ENCODE measurements around the gene PMAIP1. TPM values are rescaled to one million over a fixed set of nuclear protein-coding genes. Genes with fewer than 3 reads are reported as not detected.

The PMAIP1 gene
- total and polyA plus RNA-seq, 5 donors, result 0.18 to 0.24 (median 0.22) TPM; not detected in 2

DNA sequence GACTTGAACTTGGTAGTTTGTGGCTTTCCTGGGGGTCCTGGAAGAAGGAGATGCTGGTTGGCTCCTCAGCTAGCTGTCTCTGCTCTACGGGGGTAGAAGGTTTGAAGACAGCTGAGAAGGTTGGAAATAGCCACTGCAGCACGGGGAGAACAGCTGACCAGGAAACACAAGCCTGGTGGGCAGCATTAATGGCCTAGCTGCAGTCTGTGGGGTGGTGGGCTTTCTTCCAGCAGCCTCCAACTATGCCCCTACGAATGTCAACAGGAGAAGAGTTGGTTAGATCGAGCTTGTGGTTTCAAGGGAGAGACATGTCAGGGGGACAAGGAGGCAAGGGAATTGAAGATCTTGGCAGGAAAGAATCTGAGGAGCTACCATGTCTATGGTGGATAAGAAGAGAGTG is 38.9 kb downstream of the PMAIP1 start:
- no peak overlapping the region for H3K4me3 ChIP-seq (ENCODE audit: low read length)
- H3K4me1 ChIP-seq (ENCODE audit: control insufficient read depth, insufficient read depth, low read length), result no peaks in the 10 kb centered on the region
- no peak for ATAC-seq
- H3K27ac ChIP-seq (ENCODE audit: low read length), result no peak overlapping the region
- no peak for DNase-seq
- H3K27me3 ChIP-seq (ENCODE audit: control insufficient read depth, insufficient read depth), result no peaks in the 10 kb centered on the region
- WGBS, result 72% methylated on average over 4 of the region's 4 CpGs
- intact Hi-C loops (cut with DNase I), result no loop called here
- H3K9me3 ChIP-seq (ENCODE audit: control insufficient read depth, low read length), result no peaks in the 10 kb centered on the region

DNA sequence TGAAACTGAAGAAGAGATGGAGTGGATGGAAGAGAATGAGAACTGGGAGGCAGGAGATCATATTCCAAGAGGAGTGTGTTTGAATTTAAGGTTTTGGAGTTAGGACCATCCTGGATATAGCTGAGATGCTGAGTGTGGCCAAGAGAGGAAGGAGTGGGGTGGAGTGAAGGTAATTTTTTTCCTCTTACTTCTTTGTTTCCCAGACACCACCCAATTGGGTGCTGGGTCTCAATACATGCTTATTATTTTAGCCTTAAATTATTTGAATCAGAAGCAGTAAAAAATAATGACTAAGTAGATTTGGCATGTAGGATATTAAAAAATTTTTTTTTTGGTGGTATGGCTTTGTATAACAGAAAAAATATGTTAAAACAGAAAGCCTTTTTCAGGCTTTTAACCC is 39.3 kb downstream of the PMAIP1 start:
- DNase-seq (no peak), ATAC-seq (no peak)
- intact Hi-C loops (cut with DNase I), result no loop called here
- Histone ChIP-seq H3K4me1 (ENCODE audit: control insufficient read depth, insufficient read depth, low read length) (no peaks in the 10 kb centered on the region), H3K9me3 (ENCODE audit: control insufficient read depth, low read length) (no peaks in the 10 kb centered on the region), H3K27ac (ENCODE audit: low read length) (no peak overlapping the region), H3K27me3 (ENCODE audit: control insufficient read depth, insufficient read depth) (no peaks in the 10 kb centered on the region), H3K4me3 (ENCODE audit: low read length) (no peak overlapping the region)

DNA sequence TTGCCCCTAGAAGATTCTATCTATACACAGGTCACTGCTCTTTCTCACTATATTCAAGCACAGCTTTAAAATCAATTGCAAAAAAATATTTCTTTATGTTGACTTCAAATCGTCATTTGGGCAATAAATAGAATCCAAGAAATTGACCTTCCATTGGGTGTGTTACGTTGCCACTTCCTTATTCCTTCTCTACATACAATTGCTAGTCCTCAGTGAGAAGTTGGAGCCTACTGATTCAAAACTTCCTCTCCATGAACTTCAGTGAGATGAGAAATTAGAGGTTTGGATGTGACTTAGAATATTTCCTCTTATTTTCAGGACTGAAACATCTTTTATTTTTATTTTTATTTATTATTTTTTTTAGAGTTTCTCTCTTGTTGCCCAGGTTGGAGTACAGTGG is 40.3 kb downstream of the PMAIP1 start:
- 74% methylated on average over 2 of the region's 2 CpGs for WGBS
- no peaks in the 10 kb centered on the region for H3K27me3 ChIP-seq (ENCODE audit: control insufficient read depth, insufficient read depth)
- ATAC-seq, result no peak
- intact Hi-C loops (cut with DNase I), result no loop called here
- H3K4me3 ChIP-seq (ENCODE audit: low read length), result no peak overlapping the region
- no peak overlapping the region for H3K27ac ChIP-seq (ENCODE audit: low read length)
- DNase-seq, result no peak
- H3K9me3 ChIP-seq (ENCODE audit: control insufficient read depth, low read length), result no peaks in the 10 kb centered on the region
- no peaks in the 10 kb centered on the region for H3K4me1 ChIP-seq (ENCODE audit: control insufficient read depth, insufficient read depth, low read length)

DNA sequence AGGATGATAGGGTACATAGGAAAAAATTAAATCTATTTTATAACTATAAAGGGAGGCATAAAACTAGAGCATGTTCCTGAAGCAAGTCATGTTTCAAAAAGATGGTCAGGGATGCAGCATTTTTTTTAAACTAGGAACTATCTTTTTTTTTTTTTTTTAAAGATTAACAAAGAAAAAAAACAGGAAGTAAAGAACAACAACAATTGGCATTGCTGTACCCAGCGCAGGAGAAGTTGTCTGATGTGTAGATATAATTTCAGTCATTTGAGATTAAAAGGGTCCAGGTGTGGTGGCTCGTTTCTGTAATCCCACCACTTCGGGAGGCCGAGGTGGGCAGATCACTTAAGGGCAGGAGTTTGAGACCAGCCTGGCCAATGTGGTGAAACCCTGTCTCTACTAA is 41.5 kb downstream of the PMAIP1 start:
- WGBS, result 76% methylated on average over 4 of the region's 4 CpGs
- Histone ChIP-seq H3K27ac (ENCODE audit: low read length) (no peak overlapping the region), H3K4me1 (ENCODE audit: control insufficient read depth, insufficient read depth, low read length) (no peaks in the 10 kb centered on the region), H3K4me3 (ENCODE audit: low read length) (no peak overlapping the region), H3K27me3 (ENCODE audit: control insufficient read depth, insufficient read depth) (no peaks in the 10 kb centered on the region), H3K9me3 (ENCODE audit: control insufficient read depth, low read length) (no peaks in the 10 kb centered on the region)
- intact Hi-C loops (cut with DNase I), result no loop called here
- DNase-seq, result no peak
- ATAC-seq, result no peak

DNA sequence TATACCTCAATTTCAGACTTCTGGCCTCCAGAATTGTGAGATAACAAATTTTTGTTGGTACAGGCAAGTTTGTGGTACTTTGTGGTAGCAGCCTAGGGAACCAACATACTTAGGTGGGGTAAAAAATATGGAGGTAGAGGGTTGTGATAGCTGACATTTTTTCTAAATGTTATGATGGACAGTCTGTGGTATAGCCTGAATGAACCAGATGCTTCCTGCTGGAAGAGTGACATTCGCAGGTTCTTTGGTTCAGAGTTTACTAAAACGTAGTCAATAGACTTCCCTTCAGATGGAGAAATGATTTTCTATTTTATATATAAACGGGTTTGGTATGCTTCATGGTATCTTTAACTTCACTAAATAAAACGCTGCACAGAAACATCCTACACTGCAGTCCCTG is 42.8 kb downstream of the PMAIP1 start:
- Histone ChIP-seq H3K9me3 (ENCODE audit: control insufficient read depth, low read length) (no peaks in the 10 kb centered on the region), H3K4me1 (ENCODE audit: control insufficient read depth, insufficient read depth, low read length) (no peaks in the 10 kb centered on the region), H3K4me3 (ENCODE audit: low read length) (no peak overlapping the region), H3K27ac (ENCODE audit: low read length) (no peak overlapping the region), H3K27me3 (ENCODE audit: control insufficient read depth, insufficient read depth) (no peaks in the 10 kb centered on the region)
- intact Hi-C loops (cut with DNase I), result no loop called here
- DNase-seq (no peak), ATAC-seq (no peak)
- 69% methylated on average over 4 of the region's 4 CpGs for WGBS

DNA sequence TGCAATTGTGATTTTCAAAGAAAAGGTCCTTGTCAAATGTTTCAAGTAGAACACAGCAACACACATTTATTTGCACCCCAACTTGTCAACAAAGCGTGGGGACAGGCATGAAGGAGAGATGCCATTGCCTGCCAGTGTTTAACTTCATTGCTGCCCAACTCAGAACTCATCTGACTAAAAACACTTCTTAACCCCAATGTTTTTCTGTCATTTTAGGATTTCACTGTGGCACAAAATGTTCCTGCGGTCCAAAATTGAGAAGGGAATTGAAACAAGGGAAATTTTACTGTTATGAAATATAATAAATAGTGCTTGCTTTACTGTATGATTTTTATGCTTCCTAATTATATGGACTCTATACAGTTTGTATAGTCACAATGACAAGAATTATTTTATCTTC is 45.7 kb downstream of the PMAIP1 start:
- no peak for ATAC-seq
- 91% methylated on average over 2 of the region's 2 CpGs for WGBS

DNA sequence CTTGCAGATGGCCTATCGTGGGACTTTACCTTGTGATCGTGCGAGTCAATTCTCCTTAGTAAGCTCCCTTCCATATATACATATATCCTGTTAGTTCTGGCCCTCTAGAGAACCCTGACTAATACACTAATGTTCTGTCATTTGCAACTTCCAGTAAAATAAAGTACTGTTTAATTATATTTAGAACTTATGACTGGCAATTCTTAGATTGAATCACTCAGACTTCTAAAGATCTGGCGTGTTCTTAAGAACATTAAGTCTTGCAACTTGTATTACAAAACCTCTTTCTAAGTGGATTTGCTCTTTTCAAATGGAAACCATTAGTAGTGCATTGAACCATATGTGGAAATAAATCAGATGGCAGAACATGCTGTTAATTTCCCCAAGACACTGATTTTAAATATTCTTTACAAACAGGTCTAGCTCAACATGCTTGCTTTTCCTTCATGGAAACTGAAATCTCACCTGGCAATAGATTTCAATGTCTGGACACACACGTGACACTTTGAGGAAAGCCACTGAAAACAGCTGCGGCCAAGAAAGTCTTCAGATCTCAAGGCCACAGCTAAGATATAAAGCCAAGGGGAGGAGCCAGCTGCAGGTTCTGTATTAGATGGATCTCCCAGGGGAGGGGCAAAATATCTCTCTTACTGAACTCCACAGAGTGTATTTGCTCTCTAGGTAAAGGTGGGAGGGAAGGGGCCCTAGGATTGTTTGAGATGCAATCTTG is 50.6 kb downstream of the PMAIP1 start:
- 85% methylated on average over 6 of the region's 6 CpGs for WGBS
- Histone ChIP-seq H3K27me3 (ENCODE audit: control insufficient read depth, insufficient read depth) (no peaks in the 10 kb centered on the region), H3K27ac (ENCODE audit: low read length) (no peak overlapping the region), H3K4me1 (ENCODE audit: control insufficient read depth, insufficient read depth, low read length) (no peaks in the 10 kb centered on the region), H3K4me3 (ENCODE audit: low read length) (no peak overlapping the region), H3K9me3 (ENCODE audit: control insufficient read depth, low read length) (no peaks in the 10 kb centered on the region)
- intact Hi-C loops (cut with DNase I), result no loop called here
- DNase-seq (no peak), ATAC-seq (no peak)

More for the DNA sequence above, 45.7 kb downstream of the PMAIP1 start:
- H3K4me3 ChIP-seq (ENCODE audit: low read length), result no peak overlapping the region
- no peaks in the 10 kb centered on the region for H3K4me1 ChIP-seq (ENCODE audit: control insufficient read depth, insufficient read depth, low read length)
- no peaks in the 10 kb centered on the region for H3K9me3 ChIP-seq (ENCODE audit: control insufficient read depth, low read length)
- H3K27ac ChIP-seq (ENCODE audit: low read length), result no peak overlapping the region
- intact Hi-C loops (cut with DNase I), result no loop called here
- H3K27me3 ChIP-seq (ENCODE audit: control insufficient read depth, insufficient read depth), result no peaks in the 10 kb centered on the region
- no peak for DNase-seq

DNA sequence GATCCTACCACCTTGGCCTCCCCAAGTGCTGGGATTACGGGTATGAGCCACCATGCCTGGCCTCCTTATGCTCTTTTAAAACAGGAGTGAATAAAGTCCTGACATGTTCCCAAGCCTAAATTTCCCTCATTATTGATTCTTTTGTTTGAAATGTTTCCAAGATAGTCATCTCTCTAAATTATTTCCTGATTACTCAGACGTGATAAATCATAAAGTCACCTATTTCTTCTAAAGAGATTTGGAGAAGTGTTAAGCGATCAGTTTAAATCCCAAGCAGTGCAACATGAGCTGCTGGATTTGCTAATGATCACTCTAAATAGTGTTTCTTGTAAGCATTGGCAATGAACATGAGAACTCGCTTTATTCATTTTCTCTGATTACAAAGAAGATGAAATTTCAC is 51.8 kb downstream of the PMAIP1 start:
- no peaks in the 10 kb centered on the region for H3K27me3 ChIP-seq (ENCODE audit: control insufficient read depth, insufficient read depth)
- no peaks in the 10 kb centered on the region for H3K4me1 ChIP-seq (ENCODE audit: control insufficient read depth, insufficient read depth, low read length)
- H3K27ac ChIP-seq (ENCODE audit: low read length), result no peak overlapping the region
- no peak overlapping the region for H3K4me3 ChIP-seq (ENCODE audit: low read length)
- 87% methylated on average over 4 of the region's 4 CpGs for WGBS
- no peak for DNase-seq
- no peaks in the 10 kb centered on the region for H3K9me3 ChIP-seq (ENCODE audit: control insufficient read depth, low read length)
- ATAC-seq, result no peak
- intact Hi-C loops (cut with DNase I), result no loop called here

DNA sequence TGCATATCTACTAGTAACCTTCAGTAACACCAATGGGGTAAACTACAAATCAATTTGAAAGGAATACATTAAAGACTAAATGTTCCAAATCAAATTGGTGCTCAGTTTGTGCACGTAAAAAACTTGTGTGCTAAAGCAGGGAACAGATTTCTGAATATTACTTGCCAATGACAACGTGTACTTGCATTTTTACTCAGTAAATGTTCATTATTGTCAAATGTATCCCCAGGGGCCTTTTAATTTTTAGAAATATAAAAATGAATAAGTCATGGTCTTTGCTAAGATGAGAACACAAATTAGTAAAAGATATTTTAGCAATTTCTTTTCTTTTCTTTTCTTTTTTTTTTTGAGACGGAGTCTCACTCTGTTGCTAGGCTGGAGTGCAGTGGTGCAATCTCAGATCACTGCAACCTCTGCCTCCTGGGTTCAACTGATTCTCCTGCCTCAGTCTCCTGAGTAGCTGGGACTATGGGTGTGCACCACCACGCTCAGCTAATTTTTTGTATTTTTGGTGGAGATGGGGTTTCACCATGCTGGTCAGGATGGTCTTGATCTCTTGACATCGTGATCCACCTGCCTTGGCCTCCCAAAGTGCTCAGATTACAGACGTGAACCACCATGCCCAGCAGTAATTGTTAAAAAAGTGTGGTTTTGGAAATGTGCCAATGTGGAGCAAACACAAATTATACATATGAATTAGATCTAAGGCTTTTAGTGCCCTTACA is 52.6 kb downstream of the PMAIP1 start:
- no peak overlapping the region for H3K4me3 ChIP-seq (ENCODE audit: low read length)
- H3K4me1 ChIP-seq (ENCODE audit: control insufficient read depth, insufficient read depth, low read length), result no peaks in the 10 kb centered on the region

More for the DNA sequence above, 52.6 kb downstream of the PMAIP1 start:
- intact Hi-C loops (cut with DNase I), result no loop called here
- H3K27ac ChIP-seq (ENCODE audit: low read length), result no peak overlapping the region
- 83% methylated on average over 6 of the region's 6 CpGs for WGBS
- no peaks in the 10 kb centered on the region for H3K27me3 ChIP-seq (ENCODE audit: control insufficient read depth, insufficient read depth)
- ATAC-seq, result no peak
- DNase-seq, result no peak
- no peaks in the 10 kb centered on the region for H3K9me3 ChIP-seq (ENCODE audit: control insufficient read depth, low read length)

Measured in right cardiac atrium (tissue), 5 donors.